Suprapubic skin (tissue), 3 donors: Measurements from ENCODE around the gene SLC22A31.

Source experiments
- CTCF ChIP-seq, 2 donors: fragments of 200-600 bp in 1 of 2; fragments of 450-650 bp in 1 of 2; sonication (generic) in 1 of 2; IDR thresholded peaks; one replicate each; pipeline ENCODE4 v1.5.1; 2016 to 2019; ENCODE audit warnings: antibody characterized with exemption in 2 of 2, mild to moderate bottlenecking in 1 of 2, moderate library complexity in 1 of 2
- EP300 ChIP-seq: sonication (generic); formaldehyde crosslinking; IDR thresholded peaks from one replicate; pipeline ENCODE4 v1.6.1; 2017; ENCODE audit warnings: antibody characterized with exemption

- no peak for TF ChIP-seq EP300
- no peak for TF ChIP-seq CTCF (IDR thresholded peaks at IDR 0.05)
Observed at GRCh38 chr16:89189358-89190025, 10.8 kb downstream of the SLC22A31 start.
